Measurements from ENCODE around the gene RSPH6A.
"Not testable (repeated sequence)": the region's sequence is repeated elsewhere in the genome, so short reads cannot be mapped to it uniquely, and the experiment has no call there.

The RSPH6A gene

GRCh38 chr19:45764475-45764874, 50.6 kb downstream of the RSPH6A start:
- no peak for DNase-seq

- DNase-seq = no peak
Observed at GRCh38 chr19:45763691-45764294, 51.3 kb downstream of the RSPH6A start.

- no peak for DNase-seq
Observed at GRCh38 chr19:45762870-45763631, 52.1 kb downstream of the RSPH6A start.

- no peak for DNase-seq
Observed at GRCh38 chr19:45761714-45762113, 53.4 kb downstream of the RSPH6A start.

- no peak for DNase-seq
Observed at GRCh38 chr19:45758921-45759320, 56.2 kb downstream of the RSPH6A start.

GRCh38 chr19:45757695-45758094, 57.4 kb downstream of the RSPH6A start:
- no peak for DNase-seq

GRCh38 chr19:45754323-45754722, 60.8 kb downstream of the RSPH6A start:
- DNase-seq = no peak

GRCh38 chr19:45753548-45753947, 61.6 kb downstream of the RSPH6A start:
- DNase-seq = no peak

GRCh38 chr19:45752639-45753038, 62.5 kb downstream of the RSPH6A start:
- no peak for DNase-seq

GRCh38 chr19:45751483-45751882, 63.6 kb downstream of the RSPH6A start:
- DNase-seq = not testable (repeated sequence)

- DNase-seq = no peak
Observed at GRCh38 chr19:45747513-45747912, 67.6 kb downstream of the RSPH6A start.

GRCh38 chr19:45746866-45747265, 68.2 kb downstream of the RSPH6A start:
- DNase-seq = no peak
